GM11168 (cell line): ENCODE results near the gene SLC9A9.

ENCODE experiments used
- in situ Hi-C: fragments of 300-500 bp; cut with MboI; formaldehyde crosslinking; loops from one replicate; pipeline ENCODE4 v1.12.0; 2022; ENCODE audit warnings: low sequenced_read_pairs; ENCODE audit not compliant: unreplicated experiment

SLC9A9 gene

GRCh38 chr3:143218166-143218835 is 630.0 kb downstream of the SLC9A9 start:
- in situ Hi-C loops: no loop called here

DNA sequence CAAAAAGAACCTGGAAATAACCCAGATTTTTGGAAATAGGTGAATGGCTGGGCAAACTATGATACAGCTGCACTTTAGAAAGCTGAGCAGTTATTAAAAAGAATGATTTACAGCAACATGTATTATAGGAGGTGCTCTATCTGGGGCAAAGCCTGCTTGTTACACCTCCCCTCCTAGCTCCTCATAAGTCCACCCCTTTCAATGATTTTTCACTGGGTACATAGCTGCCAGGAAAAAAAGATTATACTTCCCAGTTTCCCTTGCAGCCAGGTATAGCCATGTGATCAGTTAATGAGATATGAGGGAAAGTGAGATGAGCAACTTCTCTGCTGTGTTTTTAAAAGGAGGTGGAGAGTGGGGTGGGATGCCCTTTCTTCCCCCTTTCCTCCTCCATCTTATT is 631.0 kb downstream of the SLC9A9 start:
- in situ Hi-C loops: no loop called here

DNA sequence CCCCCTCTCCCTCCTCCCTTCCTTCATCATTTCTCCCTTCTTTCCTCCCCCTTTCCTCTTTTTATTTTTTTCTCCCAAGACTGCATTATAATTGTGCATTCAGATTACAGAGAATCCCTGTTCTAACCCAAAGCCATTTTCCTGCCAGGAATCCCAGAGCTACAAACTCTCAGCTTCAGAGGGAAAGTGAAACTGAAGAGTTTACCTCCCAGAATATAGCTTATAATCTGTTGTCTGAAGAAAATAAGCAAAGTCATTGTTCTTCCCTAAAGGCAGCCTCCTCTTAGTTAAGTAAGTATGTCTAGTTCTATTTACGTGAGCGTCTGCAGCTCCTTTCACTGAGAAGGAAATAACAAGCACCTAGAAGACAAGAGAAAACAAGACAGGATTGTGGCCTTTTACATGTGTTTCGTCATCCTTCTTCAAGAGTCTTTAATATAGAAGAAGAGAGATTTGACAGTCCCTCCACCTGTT is 631.5 kb downstream of the SLC9A9 start:
- in situ Hi-C loops: no loop called here
